Ovary (tissue), 3 donors: Measurements from ENCODE around the gene TMEM62.

Experiments used
- CTCF ChIP-seq, 3 donors: fragments of 450-650 bp in 2 of 3; fragments of 200-600 bp in 1 of 3; IDR thresholded peaks; one replicate each; pipeline versions ENCODE4 v1.5.1 to v1.8.0; 2016 to 2022; ENCODE audit warnings: antibody characterized with exemption in 3 of 3, mild to moderate bottlenecking in 1 of 3
- POLR2A ChIP-seq: fragments of 450-650 bp; IDR thresholded peaks from one replicate; pipeline ENCODE4 v1.6.1; 2017; ENCODE audit warnings: antibody characterized with exemption, mild to moderate bottlenecking, moderate library complexity
- donor health status: DM: no; HTN: no; CAD: no.

- TF ChIP-seq POLR2A (no peak), CTCF (IDR thresholded peaks at IDR 0.05) (no peak)
These were observed 11.1 kb downstream of the TMEM62 start for GRCh38 chr15:43144512-43144911.
